GM23338 (cell line): ENCODE results near the gene KICS2. TPM values are rescaled to one million over a fixed set of nuclear protein-coding genes. Genes with fewer than 3 reads are reported as not detected.

Experiments used
- ATAC-seq: fragments of 200-7000 bp; cut with Tn5 transposase; 3 replicates; pipeline ENCODE4 v1.9.1; 2020
- DNase-seq: peaks from one replicate; pipeline ENCODE4 v3.0.0-alpha.2; 2015; ENCODE audit warnings: low spot score
- H2AFZ ChIP-seq: fragments of 200-600 bp; sonication (generic); 2 replicates; pipeline ENCODE4 v1.8.0; 2016; ENCODE audit warnings: antibody characterized with exemption, mild to moderate bottlenecking, moderate library complexity
- H3F3A ChIP-seq: fragments of 200-600 bp; sonication (generic); replicated peaks from 2 replicates; pipeline ENCODE4 v1.8.0; 2017; ENCODE audit warnings: antibody characterized with exemption, mixed run types, low read depth
- H3K27ac ChIP-seq: fragments of 200-600 bp; sonication (generic); 2 replicates; pipeline ENCODE4 v1.6.1; 2016; ENCODE audit warnings: low read depth
- H3K27me3 ChIP-seq: fragments of 200-600 bp; sonication (generic); 2 replicates; pipeline ENCODE4 v1.8.0; 2016; ENCODE audit warnings: mild to moderate bottlenecking, mixed run types, moderate library complexity; ENCODE audit not compliant: insufficient read depth
- H3K36me3 ChIP-seq: fragments of 200-600 bp; sonication (generic); 2 replicates; pipeline ENCODE4 v1.8.0; 2016; ENCODE audit warnings: mild to moderate bottlenecking; ENCODE audit not compliant: insufficient read depth
- H3K4me1 ChIP-seq: fragments of 200-600 bp; sonication (generic); 2 replicates; pipeline ENCODE4 v1.8.0; 2016; ENCODE audit warnings: mild to moderate bottlenecking, moderate library complexity; ENCODE audit not compliant: insufficient read depth
- H3K4me2 ChIP-seq: fragments of 200-600 bp; sonication (generic); 2 replicates; pipeline ENCODE4 v1.7.1; 2017; ENCODE audit warnings: mixed run types
- H3K4me3 ChIP-seq: fragments of 200-600 bp; sonication (generic); 2 replicates; pipeline ENCODE4 v1.6.1; 2016; ENCODE audit warnings: mixed run types
- H3K79me2 ChIP-seq: fragments of 200-600 bp; sonication (generic); replicated peaks from 2 replicates; pipeline ENCODE4 v1.8.0; 2017; ENCODE audit warnings: mild to moderate bottlenecking; ENCODE audit not compliant: insufficient read depth
- H3K9me2 ChIP-seq: fragments of 200-600 bp; sonication (generic); 2 replicates; pipeline ENCODE4 v1.8.0; 2017; ENCODE audit not compliant: insufficient read depth
- H4K20me1 ChIP-seq: fragments of 200-600 bp; sonication (generic); replicated peaks from 2 replicates; pipeline ENCODE4 v1.8.0; 2017; ENCODE audit warnings: mild to moderate bottlenecking; ENCODE audit not compliant: insufficient read depth
- H3K27ac Mint-ChIP-seq: 2 replicates; pipeline ENCODE4 v1.8.0; 2020; ENCODE audit warnings: inconsistent platforms, mild to moderate bottlenecking, moderate library complexity, mixed read lengths
- H3K27me3 Mint-ChIP-seq: 3 replicates; pipeline ENCODE4 v1.8.0; 2022; ENCODE audit warnings: low read depth, mild to moderate bottlenecking, moderate library complexity, mixed read lengths, inconsistent platforms; ENCODE audit not compliant: insufficient read depth, poor library complexity
- H3K36me3 Mint-ChIP-seq: 3 replicates; pipeline ENCODE4 v1.8.0; 2021; ENCODE audit warnings: low read depth, mild to moderate bottlenecking, inconsistent platforms, moderate library complexity, mixed read lengths
- H3K4me1 Mint-ChIP-seq: 3 replicates; pipeline ENCODE4 v1.8.0; 2020; ENCODE audit warnings: mild to moderate bottlenecking, inconsistent platforms, mixed read lengths
- H3K4me3 Mint-ChIP-seq: 3 replicates; pipeline ENCODE4 v1.8.0; 2021; ENCODE audit warnings: moderate library complexity, mild to moderate bottlenecking, inconsistent platforms, mixed read lengths
- H3K9me3 Mint-ChIP-seq: 3 replicates; pipeline ENCODE4 v1.8.0; 2020; ENCODE audit warnings: moderate library complexity, mild to moderate bottlenecking, inconsistent platforms, mixed read lengths
- CREB1 ChIP-seq: fragments of 250-450 bp; sonication (Bioruptor Pico); IDR thresholded peaks from 2 replicates; pipeline ENCODE4 v1.5.0; 2020; ENCODE audit warnings: low read depth, mild to moderate bottlenecking, moderate library complexity
- CTCF ChIP-seq, 2 experiments: fragments of 200-600 bp in 1 of 2; sonication (generic) in 1 of 2; conservative IDR thresholded peaks; 2 replicates each; pipeline versions ENCODE4 v1.5.1 to v1.6.1; 2016 to 2017; ENCODE audit warnings: antibody characterized with exemption in 2 of 2, low read depth in 2 of 2, mild to moderate bottlenecking in 2 of 2, moderate library complexity in 1 of 2
- ETS1 ChIP-seq: IDR thresholded peaks from 2 replicates; pipeline ENCODE4 v1.6.1; 2016; ENCODE audit warnings: antibody characterized with exemption
- EZH2 ChIP-seq: fragments of 200-600 bp; sonication (generic); IDR thresholded peaks from one replicate; pipeline ENCODE4 v1.8.0; 2017; ENCODE audit warnings: antibody characterized with exemption, mild to moderate bottlenecking, low read depth; ENCODE audit not compliant: unreplicated experiment
- EZH2phosphoT487 ChIP-seq: fragments of 200-600 bp; sonication (generic); IDR thresholded peaks from one replicate; pipeline ENCODE4 v1.8.1; 2018; ENCODE audit warnings: antibody characterized with exemption; ENCODE audit not compliant: unreplicated experiment
- JUNB ChIP-seq: IDR thresholded peaks from one replicate; pipeline ENCODE4 v1.6.1; 2016; ENCODE audit warnings: antibody characterized with exemption; ENCODE audit not compliant: unreplicated experiment
- NANOG ChIP-seq: IDR thresholded peaks from 2 replicates; pipeline ENCODE4 v1.6.1; 2016; ENCODE audit warnings: antibody characterized with exemption, borderline replicate concordance
- POLR2AphosphoS5 ChIP-seq: IDR thresholded peaks from 2 replicates; pipeline ENCODE4 v1.6.1; 2016; ENCODE audit warnings: antibody characterized with exemption, low read depth
- REST ChIP-seq: IDR thresholded peaks from one replicate; pipeline ENCODE4 v1.6.1; 2018; ENCODE audit warnings: antibody characterized with exemption; ENCODE audit not compliant: unreplicated experiment
- STAT1 ChIP-seq: IDR thresholded peaks from one replicate; pipeline ENCODE4 v1.6.1; 2016; ENCODE audit warnings: antibody characterized with exemption; ENCODE audit not compliant: unreplicated experiment
- ZNF114 ChIP-seq: fragments of 250-450 bp; sonication (Bioruptor Pico); IDR thresholded peaks from 2 replicates; pipeline ENCODE4 v1.5.0; 2020; ENCODE audit warnings: mild to moderate bottlenecking, moderate library complexity
- ZNF331 ChIP-seq: fragments of 250-450 bp; sonication (Bioruptor Pico); IDR thresholded peaks from 2 replicates; pipeline ENCODE4 v1.5.0; 2020; ENCODE audit warnings: low read depth, mild to moderate bottlenecking, moderate library complexity
- ZNF462 ChIP-seq: fragments of 250-450 bp; sonication (Bioruptor Pico); IDR thresholded peaks from 2 replicates; pipeline ENCODE4 v1.5.0; 2020; ENCODE audit warnings: mild to moderate bottlenecking, moderate library complexity
- polyA plus RNA-seq: library from polyadenylated mRNA; unstranded; fragments of >200 nt; fragmentation: Nextera tagmentation; extraction: Ambion mirVana; gene quantifications from 2 replicates; pipeline ENCODE4 v1.2.1, GENCODE V29; 2016
- total RNA-seq: library from RNA; depleted of rRNA; stranded (reverse); fragments of >200 nt; shearing (Covaris generic); gene quantifications from 2 replicates; pipeline ENCODE4 v1.2.3, GENCODE V29; 2014

Gene KICS2
- total and polyA plus RNA-seq, 2 experiments from 2014 or later: 7.6 to 10.5 TPM

- DNase-seq: no peak
- H4K20me1 ChIP-seq: no peaks in the 10 kb centered on the region; the same call in 1 of the 2 replicates
- Mint-ChIP-seq H3K4me3 (no peak overlapping the region), H3K9me3 (no peaks in the 10 kb centered on the region), H3K27ac (no peak overlapping the region), H3K27me3 (no peaks in the 10 kb centered on the region), H3K4me1 (no peaks in the 10 kb centered on the region), H3K36me3 (peaks cover 13% of the 10 kb centered on the region)
- no peak overlapping the region for H3K4me3 ChIP-seq
- H3K4me1 ChIP-seq: no peaks in the 10 kb centered on the region
- H3K36me3 ChIP-seq: no peaks in the 10 kb centered on the region
- no peaks in the 10 kb centered on the region for H3K27me3 ChIP-seq
- H3K4me2 ChIP-seq: no peak overlapping the region
- H3K9me2 ChIP-seq: no peaks in the 10 kb centered on the region
- no peak for ATAC-seq
- no peak overlapping the region for H2AFZ ChIP-seq
- no peaks in the 10 kb centered on the region for H3F3A ChIP-seq
- TF ChIP-seq POLR2AphosphoS5 (no peak), ETS1 (no peak), REST (no peak), NANOG (no peak), STAT1 (no peak), CREB1 (CRISPR knock-in tag) (no peak), EZH2phosphoT487 (no peak), JUNB (no peak), ZNF114 (no peak), ZNF331 (CRISPR knock-in tag) (no peak), ZNF462 (no peak), CTCF (conservative IDR thresholded peaks at IDR 0.05; ENCODE audit: low read depth in 2 of 2) (no peak), EZH2 (no peak)
- no peaks in the 10 kb centered on the region for H3K79me2 ChIP-seq
- 0 out of 2 replicates have a peak overlapping the region, but pooled peaks have one; percentile 45 for H3K27ac ChIP-seq
Observed at GRCh38 chr12:64207453-64207852, 14.6 kb downstream of the KICS2 start.
